ENCODE data around the gene PACC1. TPM values are rescaled to one million over a fixed set of nuclear protein-coding genes. Genes with fewer than 3 reads are reported as not detected.

The PACC1 gene
- total RNA-seq, 1 experiment from 2014 or later = 37.5 TPM

DNA sequence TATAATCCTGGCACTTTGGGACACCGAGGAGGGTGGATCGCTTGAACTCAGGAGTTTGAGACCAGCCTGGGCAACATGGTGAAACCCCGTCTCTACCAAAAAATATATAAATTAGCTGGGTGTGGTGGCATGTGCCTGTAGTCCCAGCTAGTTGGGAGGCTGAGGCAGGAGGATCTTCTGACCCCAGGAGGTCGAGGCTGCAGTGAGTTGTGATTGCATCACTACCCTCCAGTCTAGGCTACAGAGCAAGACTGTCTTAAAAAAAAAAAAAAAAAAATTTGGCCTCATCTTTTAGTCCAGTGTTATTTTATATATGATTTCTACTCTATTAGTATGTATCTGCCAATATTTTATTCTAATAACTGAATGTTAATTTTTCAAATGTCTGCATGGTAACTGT lies 69.8 kb downstream of the PACC1 start:
- TF ChIP-seq EZH2 (IDR thresholded peaks at IDR 0.05; ENCODE audit: low read length, unreplicated experiment) (no peak), EZH2phosphoT487 (IDR thresholded peaks at IDR 0.05; ENCODE audit: borderline replicate concordance, low read length) (no peak)
- TF ChIP-seq, protein P1, sequence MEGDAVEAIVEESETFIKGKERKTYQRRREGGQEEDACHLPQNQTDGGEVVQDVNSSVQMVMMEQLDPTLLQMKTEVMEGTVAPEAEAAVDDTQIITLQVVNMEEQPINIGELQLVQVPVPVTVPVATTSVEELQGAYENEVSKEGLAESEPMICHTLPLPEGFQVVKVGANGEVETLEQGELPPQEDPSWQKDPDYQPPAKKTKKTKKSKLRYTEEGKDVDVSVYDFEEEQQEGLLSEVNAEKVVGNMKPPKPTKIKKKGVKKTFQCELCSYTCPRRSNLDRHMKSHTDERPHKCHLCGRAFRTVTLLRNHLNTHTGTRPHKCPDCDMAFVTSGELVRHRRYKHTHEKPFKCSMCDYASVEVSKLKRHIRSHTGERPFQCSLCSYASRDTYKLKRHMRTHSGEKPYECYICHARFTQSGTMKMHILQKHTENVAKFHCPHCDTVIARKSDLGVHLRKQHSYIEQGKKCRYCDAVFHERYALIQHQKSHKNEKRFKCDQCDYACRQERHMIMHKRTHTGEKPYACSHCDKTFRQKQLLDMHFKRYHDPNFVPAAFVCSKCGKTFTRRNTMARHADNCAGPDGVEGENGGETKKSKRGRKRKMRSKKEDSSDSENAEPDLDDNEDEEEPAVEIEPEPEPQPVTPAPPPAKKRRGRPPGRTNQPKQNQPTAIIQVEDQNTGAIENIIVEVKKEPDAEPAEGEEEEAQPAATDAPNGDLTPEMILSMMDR (conservative IDR thresholded peaks at IDR 0.05; ENCODE audit: low read depth, low read length) = no peak
- H3K27ac ChIP-seq (ENCODE audit: low read length) = no peak overlapping the region
- H3K36me3 ChIP-seq (ENCODE audit: low read depth, low read length) = peaks cover 10% of the 10 kb centered on the region
- no peak overlapping the region for H3K9ac ChIP-seq (ENCODE audit: low read length)
- 0 out of 2 replicates have a peak, but pooled peaks cover 3% of the 10 kb centered on the region for H4K20me1 ChIP-seq (ENCODE audit: low read length)
- no peaks in the 10 kb centered on the region for H3K9me2 ChIP-seq (replicated peaks; ENCODE audit: low read length)
- ChIA-PET POLR2A (ENCODE audit: unreplicated experiment) (no interaction called here), CTCF (interaction anchor here (1.0 kb wide), 1 partner anchor 274 kb away, joined by 3 read pairs; no protein-coding TSS in a partner anchor)
- H3K4me2 ChIP-seq (ENCODE audit: low read length) = no peak overlapping the region
- H3K9me3 ChIP-seq (ENCODE audit: low read length) = no peaks in the 10 kb centered on the region
- intact Hi-C loops (cut with micrococcal nuclease) = no loop called here
- H2AFZ ChIP-seq (ENCODE audit: low read length) = no peak overlapping the region
- H3K4me3 ChIP-seq (ENCODE audit: low read length) = no peak overlapping the region
- H3K4me1 ChIP-seq (ENCODE audit: insufficient read depth, low read length) = no peaks in the 10 kb centered on the region
- H3K79me2 ChIP-seq (ENCODE audit: low read length) = no peaks in the 10 kb centered on the region
- DNase-seq (no peak), ATAC-seq (no peak)
- no peaks in the 10 kb centered on the region for H3K27me3 ChIP-seq (ENCODE audit: low read length)
- no peaks in the 10 kb centered on the region for H3F3A ChIP-seq (ENCODE audit: low read length, unreplicated experiment)
- BruUV-seq (replicated peaks) = no TSS peak

- no peaks in the 10 kb centered on the region for H3K4me1 ChIP-seq (ENCODE audit: insufficient read depth, low read length)
Observed at GRCh38 chr1:212341090-212341489, 73.6 kb downstream of the PACC1 start.

DNA sequence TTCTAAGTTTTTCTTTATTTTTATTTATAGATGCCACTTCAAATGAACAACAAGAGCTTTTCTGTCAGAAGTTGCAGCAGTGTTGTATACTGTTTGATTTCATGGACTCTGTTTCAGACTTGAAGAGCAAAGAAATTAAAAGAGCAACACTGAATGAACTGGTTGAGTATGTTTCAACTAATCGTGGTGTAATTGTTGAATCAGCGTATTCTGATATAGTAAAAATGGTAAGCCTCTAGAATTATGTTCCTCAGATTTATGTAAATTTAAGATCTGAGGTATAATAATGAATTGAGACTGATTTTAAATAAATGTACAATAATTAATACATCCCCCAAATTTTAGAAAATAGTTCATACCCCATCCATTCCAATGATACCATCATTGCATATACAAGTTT lies 85.6 kb downstream of the PACC1 start:
- no peaks in the 10 kb centered on the region for H3K9me2 ChIP-seq (replicated peaks; ENCODE audit: low read length)

More at GRCh38 chr1:212341090-212341489, 73.6 kb downstream of the PACC1 start:
- Histone ChIP-seq H3K4me2 (ENCODE audit: low read length) (no peak overlapping the region), H2AFZ (ENCODE audit: low read length) (no peak overlapping the region), H3K4me3 (ENCODE audit: low read length) (no peak overlapping the region), H3K9me2 (replicated peaks; ENCODE audit: low read length) (no peaks in the 10 kb centered on the region), H4K20me1 (ENCODE audit: low read length) (no peaks in the 10 kb centered on the region), H3K27ac (ENCODE audit: low read length) (no peak overlapping the region), H3K27me3 (ENCODE audit: low read length) (no peaks in the 10 kb centered on the region), H3K36me3 (ENCODE audit: low read depth, low read length) (peaks cover 7% of the 10 kb centered on the region), H3K9ac (ENCODE audit: low read length) (no peak overlapping the region), H3F3A (ENCODE audit: low read length, unreplicated experiment) (no peaks in the 10 kb centered on the region), H3K9me3 (ENCODE audit: low read length) (no peaks in the 10 kb centered on the region), H3K79me2 (ENCODE audit: low read length) (no peaks in the 10 kb centered on the region)
- intact Hi-C loops (cut with micrococcal nuclease) = no loop called here
- ATAC-seq (no peak), DNase-seq (no peak)
- no TSS peak for BruUV-seq (replicated peaks)
- ChIA-PET CTCF (interaction anchor here (0.6 kb wide), 1 partner anchor 287 kb away, joined by 3 read pairs; no protein-coding TSS in a partner anchor), POLR2A (ENCODE audit: unreplicated experiment) (no interaction called here)
- TF ChIP-seq, protein P1 (conservative IDR thresholded peaks at IDR 0.05; ENCODE audit: low read depth, low read length) = no peak
- no peak for TF ChIP-seq EZH2phosphoT487 (IDR thresholded peaks at IDR 0.05; ENCODE audit: borderline replicate concordance, low read length)

More for the DNA sequence above, 85.6 kb downstream of the PACC1 start:
- no peaks in the 10 kb centered on the region for H3K27me3 ChIP-seq (ENCODE audit: low read length)
- H3K9me3 ChIP-seq (ENCODE audit: low read length) = no peaks in the 10 kb centered on the region
- no peak for DNase-seq
- H3K4me3 ChIP-seq (ENCODE audit: low read length) = no peak overlapping the region
- no TSS peak for BruUV-seq (replicated peaks)
- H3F3A ChIP-seq (ENCODE audit: low read length, unreplicated experiment) = no peaks in the 10 kb centered on the region
- H3K27ac ChIP-seq (ENCODE audit: low read length) = no peak overlapping the region
- POLR2A ChIA-PET (ENCODE audit: unreplicated experiment) = no interaction called here
- TF ChIP-seq EZH2phosphoT487 (IDR thresholded peaks at IDR 0.05; ENCODE audit: borderline replicate concordance, low read length) (no peak), EZH2 (IDR thresholded peaks at IDR 0.05; ENCODE audit: low read length, unreplicated experiment) (no peak)
- TF ChIP-seq, protein P1 (conservative IDR thresholded peaks at IDR 0.05; ENCODE audit: low read depth, low read length) = no peak
- ATAC-seq = no peak
- no peaks in the 10 kb centered on the region for H4K20me1 ChIP-seq (ENCODE audit: low read length)
- H2AFZ ChIP-seq (ENCODE audit: low read length) = no peak overlapping the region
- intact Hi-C loops (cut with micrococcal nuclease) = no loop called here
- H3K36me3 ChIP-seq (ENCODE audit: low read depth, low read length) = peaks cover 8% of the 10 kb centered on the region; the same call in 1 of the 2 replicates
- H3K9ac ChIP-seq (ENCODE audit: low read length) = no peak overlapping the region
- no peak overlapping the region for H3K4me2 ChIP-seq (ENCODE audit: low read length)
- CTCF ChIA-PET = no interaction called here
- H3K79me2 ChIP-seq (ENCODE audit: low read length) = no peaks in the 10 kb centered on the region
- no peaks in the 10 kb centered on the region for H3K4me1 ChIP-seq (ENCODE audit: insufficient read depth, low read length)
